ENCODE results near the gene OR6C65.

The OR6C65 gene

GRCh38 chr12:55446326-55446725 lies 46.0 kb downstream of the OR6C65 start:
- DNase-seq (ENCODE audit: low spot score), result no peak

- no peak for DNase-seq (ENCODE audit: low spot score)
These were observed 48.5 kb downstream of the OR6C65 start for GRCh38 chr12:55448825-55449224.
